Measurements from ENCODE around the gene CHSY1. TPM values are rescaled to one million over a fixed set of nuclear protein-coding genes. Genes with fewer than 3 reads are reported as not detected.

Gene CHSY1
- polyA plus RNA-seq, 4 donors = 36.6 to 55.0 (median 48.4) TPM

- no peak for DNase-seq (ENCODE audit: low read depth in 4 of 4, low spot score in 3 of 4)
Measured at GRCh38 chr15:101192081-101192480, 59.8 kb downstream of the CHSY1 start.

GRCh38 chr15:101191242-101191641, 60.6 kb downstream of the CHSY1 start:
- no peak for DNase-seq (ENCODE audit: low read depth in 4 of 4, low spot score in 3 of 4)

- DNase-seq (ENCODE audit: low read depth in 4 of 4, low spot score in 3 of 4) = no peak
Measured at GRCh38 chr15:101190092-101190595, 61.7 kb downstream of the CHSY1 start.

GRCh38 chr15:101189409-101190091, 62.3 kb downstream of the CHSY1 start:
- no peak for DNase-seq (ENCODE audit: low read depth in 4 of 4, low spot score in 3 of 4)

GRCh38 chr15:101188637-101189408, 63.0 kb downstream of the CHSY1 start:
- no peak for DNase-seq (ENCODE audit: low read depth in 4 of 4, low spot score in 3 of 4)

GRCh38 chr15:101187820-101188636, 63.8 kb downstream of the CHSY1 start:
- no peak for DNase-seq (ENCODE audit: low read depth in 4 of 4, low spot score in 3 of 4)

GRCh38 chr15:101185770-101186169, 66.1 kb downstream of the CHSY1 start:
- no peak for DNase-seq (ENCODE audit: low read depth in 4 of 4, low spot score in 3 of 4)

GRCh38 chr15:101185336-101185735, 66.5 kb downstream of the CHSY1 start:
- no peak for DNase-seq (ENCODE audit: low read depth in 4 of 4, low spot score in 3 of 4)

- no peak for DNase-seq (ENCODE audit: low read depth in 4 of 4, low spot score in 3 of 4)
Measured at GRCh38 chr15:101184830-101185229, 67.0 kb downstream of the CHSY1 start.

GRCh38 chr15:101183931-101184305, 67.9 kb downstream of the CHSY1 start:
- no peak for DNase-seq (ENCODE audit: low read depth in 4 of 4, low spot score in 3 of 4)

- DNase-seq (ENCODE audit: low read depth in 4 of 4, low spot score in 3 of 4) = no peak
Measured at GRCh38 chr15:101183226-101183930, 68.5 kb downstream of the CHSY1 start.

- no peak for DNase-seq (ENCODE audit: low read depth in 4 of 4, low spot score in 3 of 4)
Measured at GRCh38 chr15:101182215-101182614, 69.6 kb downstream of the CHSY1 start.

GRCh38 chr15:101181349-101181748, 70.5 kb downstream of the CHSY1 start:
- no peak for DNase-seq (ENCODE audit: low read depth in 4 of 4, low spot score in 3 of 4)

GRCh38 chr15:101180620-101181307, 71.1 kb downstream of the CHSY1 start:
- no peak for DNase-seq (ENCODE audit: low read depth in 4 of 4, low spot score in 3 of 4)

- no peak for DNase-seq (ENCODE audit: low read depth in 4 of 4, low spot score in 3 of 4)
Measured at GRCh38 chr15:101179341-101180153, 72.3 kb downstream of the CHSY1 start.

GRCh38 chr15:101178931-101179330, 72.9 kb downstream of the CHSY1 start:
- no peak for DNase-seq (ENCODE audit: low read depth in 4 of 4, low spot score in 3 of 4)

GRCh38 chr15:101178479-101178878, 73.4 kb downstream of the CHSY1 start:
- DNase-seq (ENCODE audit: low read depth in 4 of 4, low spot score in 3 of 4) = no peak

GRCh38 chr15:101177866-101178265, 74.0 kb downstream of the CHSY1 start:
- no peak for DNase-seq (ENCODE audit: low read depth in 4 of 4, low spot score in 3 of 4)

- no peak for DNase-seq (ENCODE audit: low read depth in 4 of 4, low spot score in 3 of 4)
Measured at GRCh38 chr15:101176625-101177024, 75.2 kb downstream of the CHSY1 start.

All from left renal pelvis (tissue), 4 donors.